Liver (tissue), 9 donors: ENCODE results near the gene TSPO. TPM values are rescaled to one million over a fixed set of nuclear protein-coding genes. Genes with fewer than 3 reads are reported as not detected.
A peak's percentile ranks its signal among the peaks of the same experiment; 100 is the strongest.

Source experiments
- DNase-seq: peaks from one replicate; pipeline ENCODE4 v3.0.0-alpha.2; 2017; ENCODE audit warnings: low spot score
- H3K27ac ChIP-seq, 2 donors: one replicate each; pipeline ENCODE4 v1.7.0; 2013; ENCODE audit warnings: inconsistent platforms in 2 of 2, low read length in 2 of 2, control low read depth in 1 of 2, low read depth in 1 of 2, mild to moderate bottlenecking in 1 of 2
- H3K27me3 ChIP-seq, 4 donors: one replicate each; pipeline versions ENCODE4 v1.6.1 to v1.7.0; 2013; ENCODE audit warnings: low read length in 3 of 4, inconsistent platforms in 1 of 4, mild to moderate bottlenecking in 1 of 4, moderate library complexity in 1 of 4; ENCODE audit not compliant: control insufficient read depth in 4 of 4, insufficient read depth in 4 of 4
- H3K36me3 ChIP-seq, 4 donors: one replicate each; pipeline versions ENCODE4 v1.6.1 to v1.7.0; 2013; ENCODE audit warnings: low read length in 3 of 4, mild to moderate bottlenecking in 3 of 4, low read depth in 1 of 4, moderate library complexity in 1 of 4; ENCODE audit not compliant: control insufficient read depth in 4 of 4, insufficient read depth in 3 of 4
- H3K4me1 ChIP-seq, 4 donors: one replicate each; pipeline versions ENCODE4 v1.6.1 to v1.7.0; 2013; ENCODE audit warnings: low read length in 3 of 4, mild to moderate bottlenecking in 3 of 4, moderate library complexity in 1 of 4; ENCODE audit not compliant: control insufficient read depth in 4 of 4, insufficient read depth in 4 of 4
- H3K4me3 ChIP-seq, 3 donors: one replicate each; pipeline versions ENCODE4 v1.6.1 to v1.7.0; 2013; ENCODE audit warnings: low read length in 3 of 3, control low read depth in 1 of 3, low read depth in 1 of 3, mild to moderate bottlenecking in 1 of 3
- H3K9ac ChIP-seq, 2 donors: one replicate each; pipeline ENCODE4 v1.7.0; 2013; ENCODE audit warnings: low read length in 2 of 2, mild to moderate bottlenecking in 2 of 2, moderate library complexity in 2 of 2, control low read depth in 1 of 2, low read depth in 1 of 2
- H3K9me3 ChIP-seq, 4 donors: one replicate each; pipeline versions ENCODE4 v1.6.1 to v1.7.0; 2013; ENCODE audit warnings: low read length in 3 of 4; ENCODE audit not compliant: control insufficient read depth in 4 of 4
- EGR1 ChIP-seq, 2 donors: IDR thresholded peaks; 2 replicates each; pipeline ENCODE4 v1.6.1; 2016 to 2018; ENCODE audit warnings: antibody characterized with exemption in 2 of 2, low read depth in 2 of 2
- FOXA1 ChIP-seq: IDR thresholded peaks from 2 replicates; pipeline ENCODE4 v1.6.1; 2016; ENCODE audit warnings: antibody characterized with exemption
- GABPA ChIP-seq, 2 donors: IDR thresholded peaks in 1 of 2; conservative IDR thresholded peaks in 1 of 2; 2 replicates each; pipeline ENCODE4 v1.6.1; 2016; ENCODE audit warnings: antibody characterized with exemption in 2 of 2, mild to moderate bottlenecking in 1 of 2, moderate library complexity in 1 of 2
- HNF4A ChIP-seq, 2 donors: conservative IDR thresholded peaks; 2 replicates each; pipeline ENCODE4 v1.6.1; 2016; ENCODE audit warnings: antibody characterized with exemption in 2 of 2, mild to moderate bottlenecking in 2 of 2
- HNF4G ChIP-seq: IDR thresholded peaks from 2 replicates; pipeline ENCODE4 v1.6.1; 2016; ENCODE audit warnings: antibody characterized with exemption
- JUND ChIP-seq, 2 donors: IDR thresholded peaks; 2 replicates each; pipeline ENCODE4 v1.6.1; 2016; ENCODE audit warnings: antibody characterized with exemption in 2 of 2
- RAD21 ChIP-seq, 2 donors: IDR thresholded peaks; 2 replicates each; pipeline ENCODE4 v1.6.1; 2016; ENCODE audit warnings: antibody characterized with exemption in 2 of 2, mild to moderate bottlenecking in 2 of 2
- RXRA ChIP-seq, 2 donors: IDR thresholded peaks; 2 replicates each; pipeline ENCODE4 v1.6.1; 2017 to 2018; ENCODE audit warnings: antibody characterized with exemption in 2 of 2, mild to moderate bottlenecking in 1 of 2
- SP1 ChIP-seq: IDR thresholded peaks from 2 replicates; pipeline ENCODE4 v1.6.1; 2018; ENCODE audit warnings: antibody characterized with exemption, mild to moderate bottlenecking
- TAF1 ChIP-seq: conservative IDR thresholded peaks from 2 replicates; pipeline ENCODE4 v1.6.1; 2016; ENCODE audit warnings: antibody characterized with exemption, mild to moderate bottlenecking
- YY1 ChIP-seq: IDR thresholded peaks from 2 replicates; pipeline ENCODE4 v1.6.1; 2016; ENCODE audit warnings: antibody characterized with exemption, mild to moderate bottlenecking
- WGBS: extraction: QIAGEN DNeasy Blood & Tissue Kit; methylation state at CpG from one replicate; pipeline ENCODE4 v1.1.7; 2013; 5-methylcytosine and 5-hydroxymethylcytosine counted together
- polyA plus RNA-seq, 2 donors: library from polyadenylated mRNA; stranded (reverse) in 1 of 2; unstranded in 1 of 2; fragments of 200-250 nt in 1 of 2; fragments of >200 nt in 1 of 2; fragmentation: Nextera tagmentation in 1 of 2; extraction: Ambion mirVana in 1 of 2; gene quantifications; one replicate each; pipeline versions ENCODE4 v1.2.1 to v1.2.3, GENCODE V29; 2013 to 2015
- total RNA-seq, 2 donors: library from RNA; depleted of rRNA; stranded (reverse); fragments of >200 nt; gene quantifications; one replicate each; pipeline ENCODE4 v1.2.3, GENCODE V29; 2014
- TF ChIP-seq, protein P1 (sequence below): IDR thresholded peaks from 2 replicates; pipeline ENCODE4 v1.6.1; 2016; ENCODE audit warnings: antibody characterized with exemption
- TF ChIP-seq, protein P2 (sequence below): IDR thresholded peaks from 2 replicates; pipeline ENCODE4 v1.6.1; 2016; ENCODE audit warnings: antibody characterized with exemption
- TF ChIP-seq, protein P3 (sequence below): IDR thresholded peaks from 2 replicates; pipeline ENCODE4 v1.6.1; 2016; ENCODE audit warnings: antibody characterized with exemption, mild to moderate bottlenecking
- donor health status: healthy.
- donor health status: healthy.
- donor health status: healthy.
- donor health status: healthy.
- donor health status: healthy.

The TSPO gene
- total and polyA plus RNA-seq, 4 donors = 27.6 to 61.9 (median 40.2) TPM

DNA sequence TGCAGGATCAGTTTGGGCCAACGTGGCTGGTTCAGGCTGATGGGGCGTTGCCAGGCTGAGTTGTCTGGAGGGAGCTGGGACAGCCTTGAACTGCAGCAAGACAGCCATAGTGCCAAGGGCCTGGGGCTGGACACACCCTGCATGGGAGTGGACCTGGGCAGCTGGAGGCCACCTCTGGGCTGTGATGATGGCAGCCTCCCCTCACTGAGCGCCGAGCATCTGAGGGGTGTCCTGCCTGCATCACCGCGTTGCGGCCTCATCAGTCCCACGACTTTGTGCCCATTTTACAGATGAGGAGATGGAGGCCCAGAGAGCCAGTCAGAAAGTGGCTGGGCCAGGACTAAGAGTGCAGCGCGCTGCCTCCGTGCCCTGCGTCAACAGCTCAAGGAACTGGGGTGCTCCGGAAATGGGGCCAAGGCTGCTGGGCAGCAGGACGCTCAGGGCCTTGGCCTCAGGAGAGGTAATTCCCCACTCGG, 590 bp upstream of the TSPO start:
- Histone ChIP-seq H3K9ac (no peak overlapping the region), H3K9me3 (no peaks in the 10 kb centered on the region), H3K27me3 (no peaks in the 10 kb centered on the region), H3K4me1 (peaks cover 6 to 19% (median 13%) of the 10 kb centered on the region in 4 donors), H3K36me3 (no peaks in the 10 kb centered on the region), H3K27ac (peak overlapping the region in 1 of 2 donors; percentile 79), H3K4me3 (peak overlapping the region; percentile 66 to 71 (median 70))
- TF ChIP-seq EGR1 (IDR thresholded peaks at IDR 0.05; ENCODE audit: low read depth in 2 of 2) (no peak), HNF4G (no peak), SP1 (no peak), RXRA (IDR thresholded peaks at IDR 0.05) (no peak), FOXA1 (no peak), JUND (IDR thresholded peaks at IDR 0.05) (no peak), HNF4A (conservative IDR thresholded peaks at IDR 0.05) (no peak), YY1 (no peak), GABPA (IDR thresholded peaks at IDR 0.05 in 1 of 2, conservative IDR thresholded peaks at IDR 0.05 in 1 of 2) (no peak)
- TF ChIP-seq, protein P1, sequence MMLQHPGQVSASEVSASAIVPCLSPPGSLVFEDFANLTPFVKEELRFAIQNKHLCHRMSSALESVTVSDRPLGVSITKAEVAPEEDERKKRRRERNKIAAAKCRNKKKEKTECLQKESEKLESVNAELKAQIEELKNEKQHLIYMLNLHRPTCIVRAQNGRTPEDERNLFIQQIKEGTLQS = no peak
- WGBS = 77% methylated on average over 15 of the region's 15 CpGs
- DNase-seq = no peak

DNA sequence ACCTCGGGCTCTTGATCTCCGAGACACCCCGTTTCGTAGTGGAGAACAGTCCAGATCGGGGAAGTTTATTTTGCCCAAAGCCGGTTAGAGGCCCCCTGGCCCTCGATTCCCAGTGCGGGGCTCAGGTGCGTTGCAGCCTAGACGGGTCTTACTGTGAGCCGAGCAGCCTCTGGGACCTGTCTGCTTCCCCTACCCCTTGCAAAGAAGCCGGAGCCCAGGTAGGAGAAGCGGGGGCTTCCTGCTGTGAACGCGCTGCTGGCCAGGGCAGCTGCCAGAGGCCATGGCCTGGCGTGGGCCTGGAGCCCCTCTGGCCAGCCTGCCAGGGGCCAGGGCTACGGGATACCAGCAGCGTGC, 621 bp downstream of the TSPO start:
- H3K27ac ChIP-seq = peak overlapping the region; percentile 69 to 79
- H3K9ac ChIP-seq = peak overlapping the region; percentile 27 to 30
- no peaks in the 10 kb centered on the region for H3K27me3 ChIP-seq
- DNase-seq = no peak
- H3K4me1 ChIP-seq = peaks cover 6 to 19% (median 13%) of the 10 kb centered on the region in 4 donors
- TF ChIP-seq RXRA (IDR thresholded peaks at IDR 0.05) = no peak
- TF ChIP-seq RAD21 (IDR thresholded peaks at IDR 0.05) = no peak
- no peak for TF ChIP-seq GABPA (IDR thresholded peaks at IDR 0.05 in 1 of 2, conservative IDR thresholded peaks at IDR 0.05 in 1 of 2)
- TF ChIP-seq, protein P2, sequence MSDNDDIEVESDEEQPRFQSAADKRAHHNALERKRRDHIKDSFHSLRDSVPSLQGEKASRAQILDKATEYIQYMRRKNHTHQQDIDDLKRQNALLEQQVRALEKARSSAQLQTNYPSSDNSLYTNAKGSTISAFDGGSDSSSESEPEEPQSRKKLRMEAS = no peak
- no peak for TF ChIP-seq TAF1
- TF ChIP-seq, protein P3, sequence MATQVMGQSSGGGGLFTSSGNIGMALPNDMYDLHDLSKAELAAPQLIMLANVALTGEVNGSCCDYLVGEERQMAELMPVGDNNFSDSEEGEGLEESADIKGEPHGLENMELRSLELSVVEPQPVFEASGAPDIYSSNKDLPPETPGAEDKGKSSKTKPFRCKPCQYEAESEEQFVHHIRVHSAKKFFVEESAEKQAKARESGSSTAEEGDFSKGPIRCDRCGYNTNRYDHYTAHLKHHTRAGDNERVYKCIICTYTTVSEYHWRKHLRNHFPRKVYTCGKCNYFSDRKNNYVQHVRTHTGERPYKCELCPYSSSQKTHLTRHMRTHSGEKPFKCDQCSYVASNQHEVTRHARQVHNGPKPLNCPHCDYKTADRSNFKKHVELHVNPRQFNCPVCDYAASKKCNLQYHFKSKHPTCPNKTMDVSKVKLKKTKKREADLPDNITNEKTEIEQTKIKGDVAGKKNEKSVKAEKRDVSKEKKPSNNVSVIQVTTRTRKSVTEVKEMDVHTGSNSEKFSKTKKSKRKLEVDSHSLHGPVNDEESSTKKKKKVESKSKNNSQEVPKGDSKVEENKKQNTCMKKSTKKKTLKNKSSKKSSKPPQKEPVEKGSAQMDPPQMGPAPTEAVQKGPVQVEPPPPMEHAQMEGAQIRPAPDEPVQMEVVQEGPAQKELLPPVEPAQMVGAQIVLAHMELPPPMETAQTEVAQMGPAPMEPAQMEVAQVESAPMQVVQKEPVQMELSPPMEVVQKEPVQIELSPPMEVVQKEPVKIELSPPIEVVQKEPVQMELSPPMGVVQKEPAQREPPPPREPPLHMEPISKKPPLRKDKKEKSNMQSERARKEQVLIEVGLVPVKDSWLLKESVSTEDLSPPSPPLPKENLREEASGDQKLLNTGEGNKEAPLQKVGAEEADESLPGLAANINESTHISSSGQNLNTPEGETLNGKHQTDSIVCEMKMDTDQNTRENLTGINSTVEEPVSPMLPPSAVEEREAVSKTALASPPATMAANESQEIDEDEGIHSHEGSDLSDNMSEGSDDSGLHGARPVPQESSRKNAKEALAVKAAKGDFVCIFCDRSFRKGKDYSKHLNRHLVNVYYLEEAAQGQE = no peak
- no peak for TF ChIP-seq YY1
- 44% methylated on average over 18 of the region's 18 CpGs for WGBS
- no peaks in the 10 kb centered on the region for H3K36me3 ChIP-seq
- H3K4me3 ChIP-seq = peak overlapping the region; percentile 30 to 71 (median 66)
- no peaks in the 10 kb centered on the region for H3K9me3 ChIP-seq

DNA sequence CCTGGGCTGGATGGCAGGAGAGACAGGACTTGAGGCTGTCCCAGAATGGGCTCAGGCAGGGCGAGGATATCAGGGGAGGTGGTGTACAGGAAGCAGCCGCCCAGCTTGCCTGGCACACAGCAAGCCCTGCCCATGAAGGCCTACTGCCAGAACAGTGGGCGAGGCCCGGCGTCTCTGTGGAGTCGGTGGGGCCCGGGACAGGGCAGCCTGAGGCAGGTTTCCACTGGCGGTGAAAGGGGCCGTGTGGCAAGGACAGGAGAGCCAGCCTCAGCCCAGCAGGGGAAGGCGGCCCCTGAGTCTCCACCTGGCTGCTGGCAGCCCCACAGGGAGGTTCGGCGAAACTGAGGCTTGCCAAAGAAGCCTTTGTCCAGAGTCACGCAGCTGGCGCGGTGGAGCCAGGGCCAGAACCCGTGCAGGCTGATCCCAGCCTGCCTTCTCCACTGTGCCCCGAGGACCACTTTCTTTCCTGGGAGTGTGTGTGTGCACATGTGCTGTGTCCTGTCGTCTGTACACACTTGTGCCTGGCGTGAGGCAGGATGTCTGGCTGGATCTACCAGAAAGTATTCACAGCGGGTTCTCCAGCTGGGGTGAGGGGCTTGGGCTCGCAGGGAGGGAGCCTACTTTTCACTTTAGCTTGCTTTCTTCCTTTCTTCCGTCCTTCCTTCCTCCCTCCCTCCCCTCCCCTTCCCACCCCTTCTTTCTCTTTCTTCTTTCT, 1.2 kb downstream of the TSPO start:
- WGBS = 36% methylated on average over 22 of the region's 22 CpGs
- peak overlapping the region; percentile 27 to 47 for H3K9ac ChIP-seq
- peak overlapping the region; percentile 30 to 71 (median 66) for H3K4me3 ChIP-seq
- no peaks in the 10 kb centered on the region for H3K9me3 ChIP-seq
- no peaks in the 10 kb centered on the region for H3K36me3 ChIP-seq
- H3K4me1 ChIP-seq = peaks cover 6 to 20% (median 13%) of the 10 kb centered on the region in 4 donors
- no peak for TF ChIP-seq RAD21 (IDR thresholded peaks at IDR 0.05)
- H3K27ac ChIP-seq = peak overlapping the region; percentile 32 to 79
- DNase-seq = no peak
- no peaks in the 10 kb centered on the region for H3K27me3 ChIP-seq
